Gastrocnemius medialis (tissue), 4 donors: ENCODE results near the gene LPIN1. TPM values are rescaled to one million over a fixed set of nuclear protein-coding genes. Genes with fewer than 3 reads are reported as not detected.
A peak's percentile ranks its signal among the peaks of the same experiment; 100 is the strongest.
"Not testable (repeated sequence)": the region's sequence is repeated elsewhere in the genome, so short reads cannot be mapped to it uniquely, and the experiment has no call there.

Experiments used
- ATAC-seq, 2 donors: fragments of 150-250 bp; one replicate each; pipeline ENCODE4 v1.9.1; 2016
- DNase-seq, 2 donors: peaks; one replicate each; pipeline ENCODE4 v3.0.0-alpha.2; 2019
- H3K27ac ChIP-seq, 4 donors: fragments of 200-600 bp; sonication (generic); 1 replicate in 1 of 4; 2 replicates in 3 of 4; pipeline ENCODE4 v1.5.1; 2016 to 2018; ENCODE audit warnings: mild to moderate bottlenecking in 2 of 4, moderate library complexity in 1 of 4
- H3K27me3 ChIP-seq, 3 donors: fragments of 200-600 bp; sonication (generic) in 2 of 3; 1 replicate in 1 of 3; 2 replicates in 2 of 3; pipeline versions ENCODE4 v1.5.1 to v1.6.0; 2016 to 2019; ENCODE audit warnings: mild to moderate bottlenecking in 1 of 3, moderate library complexity in 1 of 3
- H3K36me3 ChIP-seq, 2 donors: fragments of 200-600 bp; sonication (generic) in 1 of 2; one replicate each; pipeline ENCODE4 v1.5.1; 2017 to 2018
- H3K4me1 ChIP-seq, 2 donors: fragments of 200-600 bp; sonication (generic) in 1 of 2; one replicate each; pipeline ENCODE4 v1.5.1; 2016 to 2017; ENCODE audit warnings: mild to moderate bottlenecking in 2 of 2
- H3K4me3 ChIP-seq, 4 donors: fragments of 200-600 bp; sonication (generic) in 3 of 4; 1 replicate in 1 of 4; 2 replicates in 3 of 4; pipeline ENCODE4 v1.5.1; 2016 to 2019; ENCODE audit warnings: mild to moderate bottlenecking in 2 of 4
- H3K9me3 ChIP-seq, 3 donors: fragments of 200-600 bp; sonication (generic) in 2 of 3; 1 replicate in 1 of 3; 2 replicates in 2 of 3; pipeline ENCODE4 v1.5.1; 2016 to 2019
- POLR2A ChIP-seq, 2 donors: fragments of 450-650 bp; IDR thresholded peaks; one replicate each; pipeline ENCODE4 v1.6.1; 2017; ENCODE audit warnings: antibody characterized with exemption in 2 of 2, mild to moderate bottlenecking in 2 of 2, moderate library complexity in 2 of 2
- in situ Hi-C, 4 donors: fragments of 200-750 bp; cut with MboI; loops; one replicate each; pipeline versions ENCODE4 v1.15.0 to v1.8.0; 2017; ENCODE audit warnings: low sequenced_read_pairs in 4 of 4
- intact Hi-C: fragments of 100-400 bp; cut with DNase I; formaldehyde crosslinking; loops from one replicate; pipeline ENCODE4 v1.15.1; 2023; ENCODE audit warnings: low total_unique reads
- total RNA-seq, 4 donors: library from RNA; depleted of rRNA; stranded (reverse); fragments of >200 nt; gene quantifications; one replicate each; pipeline versions ENCODE4 v1.1.0 to v1.2.3, GENCODE V29; 2016
- TF ChIP-seq, protein P1 (sequence below), 5 experiments: fragments of 450-650 bp in 3 of 5; fragments of 200-600 bp in 2 of 5; sonication (generic) in 2 of 5; IDR thresholded peaks in 4 of 5; conservative IDR thresholded peaks in 1 of 5; 1 replicate in 4 of 5; 2 replicates in 1 of 5; pipeline ENCODE4 v1.5.1; 2016 to 2019; ENCODE audit warnings: antibody characterized with exemption in 5 of 5, mild to moderate bottlenecking in 3 of 5, moderate library complexity in 3 of 5

LPIN1 gene
- total RNA-seq, 4 donors from 2014 or later = 292 to 606 (median 472) TPM

DNA sequence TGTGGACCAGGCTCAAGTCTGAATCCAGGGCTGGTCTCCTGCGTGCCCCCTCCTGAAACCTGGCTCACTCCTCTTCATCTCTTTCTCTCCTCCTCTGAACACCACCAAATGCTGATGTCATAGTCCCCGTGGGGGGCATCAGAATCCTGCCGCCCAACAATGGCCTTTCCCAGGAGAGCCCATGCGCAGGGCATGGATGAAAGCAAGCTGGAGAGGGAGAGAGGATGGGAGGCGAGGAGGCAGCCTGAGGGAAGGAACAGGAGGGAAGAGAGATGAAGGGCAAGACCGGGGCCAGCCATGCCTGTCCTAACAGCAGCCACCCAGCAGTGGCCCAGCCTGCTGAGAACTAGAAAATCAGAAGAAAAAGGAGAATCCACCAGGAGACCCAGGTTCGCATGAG is 22.3 kb upstream of the LPIN1 start:
- Histone ChIP-seq H3K4me3 (no peak overlapping the region), H3K9me3 (no peaks in the 10 kb centered on the region), H3K27me3 (no peaks in the 10 kb centered on the region), H3K27ac (no peak overlapping the region), H3K36me3 (no peaks in the 10 kb centered on the region), H3K4me1 (no peaks in the 10 kb centered on the region)
- no peak for ATAC-seq
- in situ Hi-C loops = no loop called here
- intact Hi-C loops = no loop called here
- no peak for DNase-seq
- TF ChIP-seq, protein P1, sequence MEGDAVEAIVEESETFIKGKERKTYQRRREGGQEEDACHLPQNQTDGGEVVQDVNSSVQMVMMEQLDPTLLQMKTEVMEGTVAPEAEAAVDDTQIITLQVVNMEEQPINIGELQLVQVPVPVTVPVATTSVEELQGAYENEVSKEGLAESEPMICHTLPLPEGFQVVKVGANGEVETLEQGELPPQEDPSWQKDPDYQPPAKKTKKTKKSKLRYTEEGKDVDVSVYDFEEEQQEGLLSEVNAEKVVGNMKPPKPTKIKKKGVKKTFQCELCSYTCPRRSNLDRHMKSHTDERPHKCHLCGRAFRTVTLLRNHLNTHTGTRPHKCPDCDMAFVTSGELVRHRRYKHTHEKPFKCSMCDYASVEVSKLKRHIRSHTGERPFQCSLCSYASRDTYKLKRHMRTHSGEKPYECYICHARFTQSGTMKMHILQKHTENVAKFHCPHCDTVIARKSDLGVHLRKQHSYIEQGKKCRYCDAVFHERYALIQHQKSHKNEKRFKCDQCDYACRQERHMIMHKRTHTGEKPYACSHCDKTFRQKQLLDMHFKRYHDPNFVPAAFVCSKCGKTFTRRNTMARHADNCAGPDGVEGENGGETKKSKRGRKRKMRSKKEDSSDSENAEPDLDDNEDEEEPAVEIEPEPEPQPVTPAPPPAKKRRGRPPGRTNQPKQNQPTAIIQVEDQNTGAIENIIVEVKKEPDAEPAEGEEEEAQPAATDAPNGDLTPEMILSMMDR (IDR thresholded peaks at IDR 0.05 in 4 of 5, conservative IDR thresholded peaks at IDR 0.05 in 1 of 5) = no peak
- no peak for TF ChIP-seq POLR2A (IDR thresholded peaks at IDR 0.05)

GRCh38 chr2:11726384-11726783 is 20.0 kb upstream of the LPIN1 start:
- Histone ChIP-seq H3K4me1 (no peaks in the 10 kb centered on the region), H3K9me3 (no peaks in the 10 kb centered on the region), H3K27ac (peak overlapping the region in 1 of 4 donors; percentile 39), H3K27me3 (no peaks in the 10 kb centered on the region), H3K4me3 (no peak overlapping the region), H3K36me3 (no peaks in the 10 kb centered on the region)
- in situ Hi-C loops = no loop called here
- TF ChIP-seq POLR2A (IDR thresholded peaks at IDR 0.05) = no peak
- TF ChIP-seq, protein P1 (IDR thresholded peaks at IDR 0.05 in 4 of 5, conservative IDR thresholded peaks at IDR 0.05 in 1 of 5) = no peak
- DNase-seq = no peak
- intact Hi-C loops = no loop called here
- ATAC-seq = peak; percentile 15 to 53

DNA sequence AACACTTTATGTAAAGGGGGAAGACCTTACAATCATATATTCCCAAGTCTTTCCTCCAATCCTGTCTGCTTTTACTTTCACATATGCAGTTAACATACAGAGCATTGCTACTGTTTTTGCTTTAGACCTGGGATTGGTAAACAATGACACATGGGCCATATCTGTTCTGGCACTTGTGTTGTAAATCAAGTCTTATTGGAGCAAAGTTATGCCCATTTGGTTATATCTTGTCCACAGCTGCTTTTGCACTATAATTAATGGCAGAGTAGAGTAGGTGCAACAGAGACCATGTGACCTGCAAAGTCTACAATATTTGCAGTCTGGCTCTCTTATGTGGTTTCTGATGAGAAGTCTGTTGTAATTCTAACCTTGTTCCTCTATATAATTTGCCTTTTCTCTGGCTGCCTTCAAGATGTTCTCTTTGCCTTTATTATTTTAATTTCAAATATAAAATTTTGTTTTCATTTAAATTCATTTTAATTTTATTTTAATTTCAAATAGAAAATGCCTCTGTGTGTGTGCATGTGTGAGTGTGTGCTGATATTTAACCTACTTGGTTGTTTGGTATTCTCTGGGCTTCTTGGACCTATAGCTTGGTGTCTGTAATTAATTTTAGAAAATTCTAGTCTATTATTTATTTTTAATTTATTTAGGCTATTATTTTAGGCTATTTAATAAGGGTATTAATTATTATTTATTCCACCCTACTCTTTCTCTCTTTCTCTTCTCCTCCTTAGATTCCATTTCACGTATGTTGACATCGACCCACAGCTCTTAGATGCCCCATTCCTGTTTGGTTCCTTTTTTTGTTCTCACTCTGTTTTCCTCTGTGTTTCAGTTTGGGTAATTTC is 16.8 kb upstream of the LPIN1 start:
- intact Hi-C loops (no loop called here), in situ Hi-C loops (no loop called here)
- DNase-seq = no peak
- Histone ChIP-seq H3K27ac (no peak overlapping the region), H3K36me3 (no peaks in the 10 kb centered on the region), H3K4me1 (no peaks in the 10 kb centered on the region), H3K9me3 (no peaks in the 10 kb centered on the region), H3K4me3 (no peak overlapping the region), H3K27me3 (no peaks in the 10 kb centered on the region)
- ATAC-seq = no peak
- TF ChIP-seq, protein P1 (IDR thresholded peaks at IDR 0.05 in 4 of 5, conservative IDR thresholded peaks at IDR 0.05 in 1 of 5) = no peak
- TF ChIP-seq POLR2A (IDR thresholded peaks at IDR 0.05) = no peak

DNA sequence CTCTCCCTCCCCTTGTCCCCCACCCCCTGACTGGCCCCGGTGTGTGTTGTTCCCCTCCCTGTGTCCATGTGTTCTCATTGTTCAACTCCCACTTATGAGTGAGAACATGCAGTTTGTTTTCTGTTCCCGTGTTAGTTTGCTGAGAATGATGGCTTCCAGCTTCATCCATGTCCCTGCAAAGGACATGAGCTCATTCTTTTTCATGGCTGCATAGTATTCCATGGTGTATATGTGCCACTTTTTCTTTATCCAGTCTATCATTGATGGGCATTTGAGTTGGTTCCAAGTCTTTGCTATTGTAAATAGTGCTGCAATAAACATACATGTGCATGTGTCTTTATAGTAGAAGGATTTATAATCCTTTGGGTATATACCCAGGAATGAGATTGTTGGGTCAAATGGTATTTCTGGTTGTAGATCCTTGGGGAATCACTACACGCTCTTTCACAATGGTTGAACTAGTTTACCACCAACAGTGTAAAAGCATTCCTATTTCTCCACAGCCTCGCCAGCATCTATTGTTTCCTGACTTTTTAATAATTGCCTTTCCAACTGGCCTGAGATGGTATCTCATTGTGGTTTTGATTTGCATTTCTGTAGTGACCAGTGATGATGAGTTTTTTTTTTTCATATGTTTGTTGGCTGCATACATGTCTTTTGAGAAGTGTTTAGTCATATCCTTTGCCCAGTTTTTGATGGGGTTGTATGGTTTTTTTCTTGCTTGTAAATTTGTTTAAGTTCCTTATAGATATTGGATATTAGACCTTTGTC is 15.0 kb upstream of the LPIN1 start:
- in situ Hi-C loops, DNase-seq, H3K27me3 ChIP-seq, H3K4me1 ChIP-seq, H3K27ac ChIP-seq, H3K9me3 ChIP-seq, intact Hi-C loops, ATAC-seq, H3K36me3 ChIP-seq, H3K4me3 ChIP-seq: not testable (repeated sequence)

GRCh38 chr2:11732587-11732986 is 13.8 kb upstream of the LPIN1 start:
- Histone ChIP-seq H3K27me3 (no peaks in the 10 kb centered on the region), H3K27ac (no peak overlapping the region), H3K36me3 (no peaks in the 10 kb centered on the region), H3K9me3 (no peaks in the 10 kb centered on the region), H3K4me1 (no peaks in the 10 kb centered on the region), H3K4me3 (no peak overlapping the region)
- TF ChIP-seq, protein P1 (IDR thresholded peaks at IDR 0.05 in 4 of 5, conservative IDR thresholded peaks at IDR 0.05 in 1 of 5) = no peak
- no peak for TF ChIP-seq POLR2A (IDR thresholded peaks at IDR 0.05)
- DNase-seq = no peak
- intact Hi-C loops (no loop called here), in situ Hi-C loops (no loop called here)
- no peak for ATAC-seq

GRCh38 chr2:11737852-11738251 is 8.6 kb upstream of the LPIN1 start:
- ATAC-seq, H3K9me3 ChIP-seq, H3K36me3 ChIP-seq, H3K4me3 ChIP-seq, in situ Hi-C loops, H3K27me3 ChIP-seq, DNase-seq: not testable (repeated sequence)
- Histone ChIP-seq H3K27ac (peak overlapping the region; percentile 85 to 90 (median 88)), H3K4me1 (peaks cover 12 to 16% of the 10 kb centered on the region in 2 donors)
- intact Hi-C loops = loop anchor here (2.0 kb wide), 1 partner anchor 41 kb away; no protein-coding TSS in a partner anchor
